K562 (cell line): ENCODE data around the gene THAP4. TPM values are rescaled to one million over a fixed set of nuclear protein-coding genes. Genes with fewer than 3 reads are reported as not detected.

Experiments
- ATAC-seq: fragments of 200-7000 bp; cut with Tn5 transposase; 3 replicates; pipeline ENCODE4 v1.9.1; 2020; ENCODE audit warnings: moderate library complexity
- BruUV-seq: library from RNA; stranded (reverse); fragments of 400-500 nt; replicated peaks from 2 replicates; lab custom pipeline; 2021; lab: Mats Ljungman, UMichigan
- CTCF ChIA-PET: fragments of 300-600 bp; formaldehyde crosslinking; extraction: SDS; loops from one replicate; lab custom pipeline; 2021; ENCODE audit warnings: low intra/inter-chr PET ratio; lab: Yijun Ruan, JAX
- POLR2A ChIA-PET: fragments of 300-600, 350-650 bp; sonication (Branson Sonifier 250); formaldehyde crosslinking; extraction: SDS; loops from one replicate; lab custom pipeline; 2021; ENCODE audit warnings: antibody characterized with exemption, inconsistent platforms; lab: Yijun Ruan, JAX
- DNase-seq, 4 experiments: peaks; one replicate each; pipeline versions ENCODE4 v3.0.0 to v3.0.0-alpha.2; 2011 to 2018; ENCODE audit warnings: low spot score in 3 of 4, mixed read lengths in 3 of 4; ENCODE audit errors: extremely low read depth in 1 of 4
- FAIRE-seq: peaks from 2 replicates; lab custom pipeline; 2011; peaks lifted over from hg19 to GRCh38; lab: Jason Lieb, UNC
- H2AFZ ChIP-seq: 2 replicates; pipeline ENCODE4 v1.6.0; 2011; ENCODE audit warnings: low read depth, low read length, control low read depth, inconsistent platforms
- H3K27ac ChIP-seq: fragments of 200-600 bp; 3 replicates; pipeline ENCODE4 v1.8.0; 2011; ENCODE audit warnings: low read depth, mild to moderate bottlenecking, control low read depth, inconsistent platforms, low read length, moderate library complexity, mixed read lengths; ENCODE audit errors: extremely low read depth
- H3K27me3 ChIP-seq, 2 experiments: fragments of 300-600 bp in 1 of 2; 2 replicates in 1 of 2; 3 replicates in 1 of 2; pipeline versions ENCODE4 v1.6.0 to v1.8.0; 2011; ENCODE audit warnings: inconsistent platforms in 2 of 2, low read length in 2 of 2, mild to moderate bottlenecking in 1 of 2, mixed read lengths in 1 of 2, moderate library complexity in 1 of 2; ENCODE audit not compliant: control insufficient read depth in 2 of 2, insufficient read depth in 2 of 2
- H3K36me3 ChIP-seq: fragments of 300-600 bp; 3 replicates; pipeline ENCODE4 v1.8.0; 2011; ENCODE audit warnings: mild to moderate bottlenecking, low read length, inconsistent platforms; ENCODE audit not compliant: control insufficient read depth, insufficient read depth
- H3K4me1 ChIP-seq, 2 experiments: fragments of 200-600 bp in 1 of 2; replicated peaks in 1 of 2; 2 replicates in 1 of 2; 3 replicates in 1 of 2; pipeline versions ENCODE4 v1.5.1 to v1.8.0; 2011; ENCODE audit warnings: inconsistent platforms in 2 of 2, low read length in 2 of 2, mild to moderate bottlenecking in 1 of 2, mixed read lengths in 1 of 2, moderate library complexity in 1 of 2; ENCODE audit not compliant: control insufficient read depth in 2 of 2, insufficient read depth in 2 of 2
- H3K4me2 ChIP-seq: 2 replicates; pipeline ENCODE4 v1.6.1; 2011; ENCODE audit warnings: low read length, control low read depth, inconsistent platforms, mixed read lengths; ENCODE audit not compliant: insufficient read depth
- H3K4me3 ChIP-seq: fragments of 200-600 bp; sonication (generic), shearing (Covaris generic); 2 replicates; pipeline ENCODE4 v1.5.1; 2016; ENCODE audit warnings: control low read depth, inconsistent platforms
- H3K79me2 ChIP-seq: fragments of 200-600 bp; 3 replicates; pipeline ENCODE4 v1.8.0; 2011; ENCODE audit warnings: low read length, inconsistent platforms; ENCODE audit not compliant: control insufficient read depth, insufficient read depth
- H3K9ac ChIP-seq, 2 experiments: 2 replicates each; pipeline versions ENCODE4 v1.6.0 to v1.6.1; 2011; ENCODE audit warnings: low read depth in 2 of 2, low read length in 2 of 2, control low read depth in 1 of 2, inconsistent platforms in 1 of 2, mild to moderate bottlenecking in 1 of 2, mixed read lengths in 1 of 2; ENCODE audit not compliant: insufficient read depth in 1 of 2
- H3K9me1 ChIP-seq: one replicate; pipeline ENCODE4 v1.6.0; 2011; ENCODE audit warnings: inconsistent platforms, mild to moderate bottlenecking, low read length, moderate library complexity; ENCODE audit not compliant: control insufficient read depth, insufficient read depth
- H3K9me3 ChIP-seq: replicated peaks from 2 replicates; pipeline ENCODE4 v1.5.1; 2011; ENCODE audit warnings: low read depth, low read length, inconsistent platforms; ENCODE audit not compliant: control insufficient read depth, insufficient read depth
- H4K20me1 ChIP-seq: replicated peaks from 2 replicates; pipeline ENCODE4 v1.6.1; 2011; ENCODE audit warnings: low read length, inconsistent platforms, mixed read lengths; ENCODE audit not compliant: control insufficient read depth, insufficient read depth
- ATF1 ChIP-seq, 2 experiments: fragments of 450-650 bp in 1 of 2; IDR thresholded peaks; 2 replicates each; pipeline ENCODE4 v1.6.1; 2016; ENCODE audit warnings: missing compliant biosample characterization in 1 of 2, missing genetic modification characterization in 1 of 2
- CUX1 ChIP-seq: fragments of 200-800 bp; sonication (Bioruptor generic); IDR thresholded peaks from 2 replicates; pipeline ENCODE4 v1.6.1; 2016; ENCODE audit warnings: missing genetic modification characterization, missing compliant biosample characterization
- L3MBTL2 ChIP-seq: fragments of 450-650 bp; IDR thresholded peaks from 2 replicates; pipeline ENCODE4 v1.6.1; 2016; ENCODE audit warnings: mild to moderate bottlenecking, moderate library complexity
- PML ChIP-seq: IDR thresholded peaks from 2 replicates; pipeline ENCODE4 v1.6.1; 2012; ENCODE audit warnings: low read length, inconsistent platforms
- POLR2G ChIP-seq: fragments of 200-400 bp; formaldehyde crosslinking; IDR thresholded peaks from 2 replicates; pipeline ENCODE4 v1.6.1; 2017; ENCODE audit warnings: low read depth, mild to moderate bottlenecking, antibody characterized with exemption, low read length, moderate library complexity
- SRSF9 ChIP-seq: fragments of 200-400 bp; formaldehyde crosslinking; IDR thresholded peaks from 2 replicates; pipeline ENCODE4 v1.6.1; 2017; ENCODE audit warnings: low read depth, low read length, borderline replicate concordance
- TFAP4 ChIP-seq: sonication (generic); formaldehyde crosslinking; IDR thresholded peaks from 2 replicates; pipeline ENCODE4 v1.8.0; 2022; ENCODE audit warnings: missing genetic modification reagents, mild to moderate bottlenecking, moderate library complexity, borderline replicate concordance
- ZNF75A ChIP-seq: fragments of 450-650 bp; formaldehyde crosslinking; IDR thresholded peaks from 2 replicates; pipeline ENCODE4 v1.4.0; 2020; ENCODE audit warnings: mild to moderate bottlenecking
- WGBS: fragments of 100-300 bp; shearing (Covaris generic); methylation state at CpG from one replicate; pipeline ENCODE4 v1.1.6; 2016; ENCODE audit warnings: low coverage, mixed read lengths; ENCODE audit not compliant: insufficient coverage; ENCODE audit errors: missing lambda C conversion rate; 5-methylcytosine and 5-hydroxymethylcytosine counted together
- in situ Hi-C: fragments of 300-500 bp; cut with MboI; formaldehyde crosslinking; loops from 4 replicates; pipeline ENCODE4 v1.15.0; 2018; ENCODE audit warnings: inconsistent platforms, mixed read lengths
- intact Hi-C: fragments of 100-400 bp; cut with micrococcal nuclease; formaldehyde crosslinking; loops from 2 replicates; pipeline ENCODE4 v1.14.2; 2022
- polyA plus RNA-seq, 8 experiments: library from polyadenylated mRNA; depleted of rRNA in 4 of 8; stranded (reverse) in 5 of 8; unstranded in 3 of 8; fragments of >200 nt; fragmentation: Nextera tagmentation in 2 of 8; fragmentation: Illumina TruSeq in 1 of 8; extraction: Ambion mirVana in 2 of 8; extraction: Trizol in 1 of 8; gene quantifications; 2 replicates each; pipeline versions ENCODE4 v1.2.1 to v1.2.3, GENCODE V29; 2011 to 2014; ENCODE audit warnings: inconsistent platforms in 1 of 8, missing spikeins in 1 of 8
- total RNA-seq, 7 experiments: library from RNA; depleted of rRNA in 6 of 7; stranded (reverse); fragments of >200 nt in 6 of 7; fragmentation: Illumina TruSeq in 2 of 7; extraction: Trizol in 2 of 7; gene quantifications; 2 replicates each; pipeline versions ENCODE4 v1.2.1 to v1.2.3, GENCODE V29; 2011 to 2021; ENCODE audit warnings: low replicate concordance in 1 of 7

Gene THAP4
- total and polyA plus RNA-seq, 9 of the 15 experiments (the other 6 are each of a cell fraction or from before 2014, with no cell fraction given): 8.6 to 60.9 (median 43.9) TPM

- H3K4me2 ChIP-seq: no peak overlapping the region
- H3K9ac ChIP-seq: no peak overlapping the region
- no TSS peak for BruUV-seq
- WGBS: 96% methylated on average over 10 of the region's 13 CpGs
- intact Hi-C loops: no loop called here
- ChIA-PET CTCF (no interaction called here), POLR2A (interaction anchor here (0.6 kb wide), 1 partner anchor 54 kb away, joined by 3 read pairs; no protein-coding TSS in a partner anchor)
- H2AFZ ChIP-seq: no peak overlapping the region
- H3K9me3 ChIP-seq: no peaks in the 10 kb centered on the region
- no peaks in the 10 kb centered on the region for H3K79me2 ChIP-seq
- no peak overlapping the region for H3K4me3 ChIP-seq
- TF ChIP-seq POLR2G (0 out of 2 replicates have a peak, but pooled peaks have one; percentile 26), PML (no peak)
- in situ Hi-C loops: no loop called here
- H3K9me1 ChIP-seq: no peaks in the 10 kb centered on the region
- no peak for DNase-seq
- no peaks in the 10 kb centered on the region for H3K27me3 ChIP-seq
- no peak for FAIRE-seq
- peaks cover 0 to 3% of the 10 kb centered on the region in 2 experiments; a peak in 2 of 5 replicates for H3K4me1 ChIP-seq
- H3K36me3 ChIP-seq: peaks cover 66% of the 10 kb centered on the region; the same call in 2 of the 3 replicates
- no peak overlapping the region for H3K27ac ChIP-seq
- H4K20me1 ChIP-seq: no peaks in the 10 kb centered on the region
- no peak for ATAC-seq
These were observed 19.3 kb upstream of the THAP4 start for GRCh38 chr2:241656190-241656741.

GRCh38 chr2:241655516-241656189 is 18.7 kb upstream of the THAP4 start:
- DNase-seq (no peak), FAIRE-seq (no peak), ATAC-seq (no peak)
- WGBS: 92% methylated on average over 13 of the region's 17 CpGs
- H3K27me3 ChIP-seq: no peaks in the 10 kb centered on the region
- H3K4me1 ChIP-seq: peaks cover 0 to 3% of the 10 kb centered on the region in 2 experiments; a peak in 2 of 5 replicates
- no peak overlapping the region for H3K4me2 ChIP-seq
- POLR2A ChIA-PET: no interaction called here
- H3K9ac ChIP-seq: no peak overlapping the region
- no TSS peak for BruUV-seq
- CTCF ChIA-PET: no interaction called here
- no peak overlapping the region for H3K4me3 ChIP-seq
- no peaks in the 10 kb centered on the region for H3K9me3 ChIP-seq
- H3K27ac ChIP-seq: no peak overlapping the region
- intact Hi-C loops: no loop called here
- H2AFZ ChIP-seq: no peak overlapping the region
- H3K36me3 ChIP-seq: peaks cover 66% of the 10 kb centered on the region; the same call in 2 of the 3 replicates
- H4K20me1 ChIP-seq: no peaks in the 10 kb centered on the region
- in situ Hi-C loops: no loop called here
- no peaks in the 10 kb centered on the region for H3K9me1 ChIP-seq
- no peaks in the 10 kb centered on the region for H3K79me2 ChIP-seq
- TF ChIP-seq ZNF75A (CRISPR knock-in tag) (no peak), CUX1 (no peak), TFAP4 (CRISPR knock-in tag) (no peak), L3MBTL2 (no peak), ATF1 (CRISPR knock-in tag; IDR thresholded peaks at IDR 0.05) (no peak), ATF1 (tag; IDR thresholded peaks at IDR 0.05) (no peak), SRSF9 (no peak)
